ENCODE results near the gene SCNN1A.
A peak's percentile ranks its signal among the peaks of the same experiment; 100 is the strongest.
"Not testable (repeated sequence)": the region's sequence is repeated elsewhere in the genome, so short reads cannot be mapped to it uniquely, and the experiment has no call there.

Gene SCNN1A

DNA sequence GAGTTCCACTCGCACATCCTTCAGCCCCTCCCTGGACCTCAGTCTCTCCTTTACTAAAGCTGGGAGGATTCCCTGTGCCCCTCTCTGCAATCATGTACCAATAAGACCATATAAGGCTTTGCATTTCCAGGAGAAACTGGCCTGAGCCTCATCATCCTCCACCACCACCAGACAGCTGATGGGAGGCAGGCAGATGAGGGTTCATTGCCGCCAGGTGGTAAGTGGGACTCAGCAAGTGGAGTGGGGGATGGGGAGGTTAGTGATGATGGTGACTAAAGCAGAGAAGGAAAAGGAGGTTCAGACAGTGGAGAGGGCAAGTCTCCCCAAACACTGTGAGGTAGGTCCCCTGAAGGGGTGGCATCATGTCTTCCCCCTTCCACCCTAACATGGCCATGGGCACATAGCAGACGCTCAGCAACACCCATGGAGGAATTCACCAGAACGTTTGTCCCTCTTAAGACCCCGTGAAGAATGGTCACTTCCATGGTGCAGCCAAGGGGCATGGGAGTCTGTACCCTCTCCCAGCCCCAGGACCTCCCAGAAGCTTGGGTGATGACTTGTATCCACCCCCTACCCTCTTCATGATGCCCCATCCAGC is 29.0 kb downstream of the SCNN1A start:
- no peak for DNase-seq

DNA sequence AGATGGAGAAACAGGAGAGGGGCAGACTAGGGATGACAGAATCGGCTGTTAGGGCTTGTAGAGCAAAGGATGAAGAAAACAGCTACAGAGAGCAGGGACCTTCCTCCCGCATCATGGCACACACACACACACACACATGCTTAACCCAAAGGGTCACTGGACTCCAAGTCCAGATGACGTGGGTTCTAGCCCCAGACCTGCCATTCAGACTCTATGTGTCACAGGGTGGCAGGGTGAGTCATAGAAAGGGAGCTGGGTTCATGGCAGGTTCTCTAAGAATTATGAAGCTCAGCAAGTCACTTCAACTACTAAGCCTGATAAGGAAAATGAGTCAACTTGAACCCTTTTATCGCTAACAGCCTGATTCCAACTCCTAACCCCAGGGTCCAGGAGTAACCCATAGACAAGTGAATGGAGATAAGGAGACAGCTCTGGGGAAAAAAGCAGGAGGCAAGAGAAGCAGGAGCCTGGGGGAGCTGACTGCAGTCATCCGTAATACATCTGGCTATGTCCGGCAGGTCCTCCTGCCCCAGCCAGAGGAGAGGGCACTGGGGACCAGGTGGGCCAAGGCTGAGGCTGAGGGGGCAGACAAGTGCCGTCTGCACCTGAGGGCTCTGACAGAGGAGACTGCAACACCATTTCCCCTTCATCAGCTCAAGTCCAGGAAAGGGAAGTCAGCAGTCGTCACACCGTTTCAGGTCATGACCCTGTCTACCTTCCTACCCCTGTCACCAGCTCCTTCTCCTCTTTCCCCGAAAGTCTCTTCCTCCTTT is 29.9 kb downstream of the SCNN1A start:
- peak; percentile 63 for DNase-seq

DNA sequence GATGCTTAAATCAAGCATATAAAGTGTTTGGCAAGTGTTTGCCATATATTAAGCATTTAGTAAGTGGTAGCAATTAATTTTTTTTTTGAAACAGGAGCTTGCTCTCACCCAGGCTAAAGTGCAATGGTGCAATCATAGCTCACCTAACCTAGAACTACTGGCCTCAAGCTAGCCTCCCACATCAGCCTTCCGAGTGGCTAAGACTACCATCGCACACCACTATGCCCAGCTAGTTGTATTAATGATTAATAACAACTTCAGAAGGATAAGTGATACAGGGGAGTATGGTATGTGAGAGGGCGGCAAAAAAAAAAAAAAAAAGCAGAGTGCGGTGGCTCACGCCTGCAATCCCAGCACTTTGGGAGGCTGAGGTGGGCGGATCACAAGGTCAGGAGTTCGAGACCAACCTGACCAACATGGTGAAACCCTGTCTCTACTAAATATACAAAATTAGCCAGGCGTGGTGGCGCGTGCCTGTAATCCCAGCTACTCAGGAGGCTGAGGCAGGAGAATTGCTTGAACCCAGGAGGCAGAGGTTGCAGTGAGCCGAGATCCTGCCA is 31.2 kb downstream of the SCNN1A start:
- DNase-seq, result not testable (repeated sequence)

DNA sequence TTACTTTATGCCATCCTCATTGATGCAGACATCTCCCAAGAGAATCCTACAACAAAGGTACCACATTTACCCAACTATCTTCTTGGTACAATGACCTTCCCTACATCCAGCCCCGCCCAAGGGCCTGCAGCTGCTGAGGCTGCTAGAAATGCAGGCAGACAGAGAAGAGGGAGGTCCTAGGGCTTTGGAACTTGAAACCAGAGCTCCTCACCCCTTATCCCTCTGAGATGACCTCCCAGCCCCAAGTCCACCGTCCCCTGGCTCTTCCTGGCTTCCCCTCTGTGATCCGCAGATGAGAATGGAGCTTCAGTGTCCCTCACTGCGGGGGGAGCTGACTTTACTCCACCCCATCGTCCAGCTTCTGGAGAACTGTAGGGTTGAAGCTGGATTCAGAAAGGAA is 31.8 kb downstream of the SCNN1A start:
- DNase-seq, result no peak

DNA sequence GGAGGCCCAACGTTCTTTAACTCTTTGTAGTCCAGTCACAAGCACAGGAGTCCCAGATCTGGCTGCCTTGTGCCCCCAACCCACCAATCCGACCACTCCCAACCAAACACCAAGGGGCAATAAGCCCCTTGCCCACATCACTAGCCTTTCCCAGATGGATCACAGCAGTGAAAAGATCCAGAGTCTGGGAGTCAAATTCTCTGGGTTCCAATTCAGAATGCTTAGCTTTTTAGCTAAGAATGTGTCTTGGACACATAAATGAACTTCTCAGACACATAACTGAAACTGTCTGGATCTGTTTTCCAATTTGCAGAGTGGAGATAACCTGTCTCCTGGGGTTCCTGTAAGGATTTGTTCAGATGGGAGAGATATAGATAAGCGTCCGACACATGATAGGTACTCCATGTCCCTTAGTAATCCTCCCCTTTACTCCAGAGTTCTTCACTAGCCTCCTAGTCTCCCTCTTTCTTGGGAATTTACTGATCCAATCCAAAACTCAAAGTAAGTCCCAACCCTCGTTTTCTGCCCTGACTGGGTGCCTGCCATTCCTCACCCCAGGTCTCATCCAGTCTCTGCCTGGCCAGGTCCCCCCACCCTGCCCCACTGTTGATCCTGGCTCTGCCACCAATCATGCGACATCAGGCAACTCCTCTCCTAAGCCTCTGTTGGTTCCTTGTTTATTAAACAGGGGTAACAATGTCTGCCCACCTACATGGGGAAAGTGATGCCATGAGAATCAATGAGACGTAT is 33.0 kb downstream of the SCNN1A start:
- no peak for DNase-seq

DNA sequence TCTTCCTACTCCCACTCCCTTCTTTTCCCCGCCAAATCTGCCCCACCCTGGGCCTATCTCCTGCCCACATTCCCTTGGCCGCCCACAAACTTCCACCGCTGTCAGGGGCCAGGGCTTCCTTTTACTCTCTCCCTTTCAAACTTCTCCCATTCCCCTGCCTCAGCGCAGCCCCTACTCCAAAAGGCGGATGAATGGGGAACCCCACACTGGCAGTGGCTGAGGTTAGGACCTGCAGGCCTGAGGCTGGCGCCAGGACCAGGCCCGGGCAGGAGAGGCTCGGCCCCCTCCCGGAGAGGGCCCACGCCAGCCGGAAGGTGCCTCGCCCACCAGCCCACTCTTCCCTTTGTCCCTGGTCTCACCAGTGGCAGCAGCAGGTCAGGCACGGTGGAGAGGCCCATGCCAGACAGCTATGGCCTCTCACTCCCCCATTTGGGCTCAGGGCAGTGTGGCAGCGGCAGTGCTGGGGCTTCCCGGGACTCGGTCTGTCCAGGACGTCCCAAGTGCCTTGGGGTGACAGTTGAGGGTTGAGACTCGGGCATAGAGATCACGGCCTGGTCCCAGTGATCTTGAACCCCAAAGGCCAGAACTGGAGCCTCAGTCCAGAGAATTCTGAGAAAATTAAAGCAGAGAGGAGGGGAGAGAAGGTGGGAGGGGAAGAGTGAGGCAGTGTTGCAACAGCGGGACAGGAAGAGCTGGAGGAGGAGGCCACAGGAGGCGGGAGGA is 33.8 kb downstream of the SCNN1A start, which contains the start of gene TNFRSF1A:
TSS of gene TNFRSF1A (minus strand) at position 660 of the 723 bp plus-strand sequence. CDS start at position 398, 262 bp downstream.
- DNase-seq, result peak; percentile 70

DNA sequence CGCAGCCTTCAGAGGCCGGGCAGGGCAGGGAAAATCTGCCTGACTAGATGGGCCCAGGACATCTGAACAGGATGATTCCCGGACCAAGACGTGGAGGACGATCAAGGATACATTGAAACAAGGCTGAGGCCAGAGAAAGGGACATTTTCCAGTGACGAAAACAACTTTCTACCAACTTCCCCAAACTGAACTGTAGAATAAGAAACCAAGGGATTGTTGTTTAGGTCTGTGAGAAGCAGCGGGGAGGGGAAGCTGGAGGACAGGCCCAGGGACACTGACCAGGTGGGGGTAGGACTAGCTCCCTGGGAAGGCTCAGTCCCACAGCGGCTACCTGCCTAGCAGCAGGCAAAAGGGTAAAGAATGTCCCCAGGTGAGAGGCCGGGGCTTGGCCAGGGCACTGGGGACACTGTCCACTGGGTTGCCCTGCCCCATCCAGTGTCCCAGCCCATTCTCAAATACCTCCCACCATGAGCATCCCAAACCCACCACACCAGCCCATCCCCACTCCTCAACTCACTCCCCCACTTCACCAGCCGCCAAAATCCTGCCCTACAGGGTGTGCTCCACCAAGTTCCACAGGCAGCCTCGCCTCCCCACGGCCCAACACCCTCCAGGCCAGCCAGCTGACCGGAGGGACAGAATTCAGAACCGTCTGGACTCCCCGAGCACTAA is 34.5 kb downstream of the SCNN1A start:
- DNase-seq, result no peak

DNA sequence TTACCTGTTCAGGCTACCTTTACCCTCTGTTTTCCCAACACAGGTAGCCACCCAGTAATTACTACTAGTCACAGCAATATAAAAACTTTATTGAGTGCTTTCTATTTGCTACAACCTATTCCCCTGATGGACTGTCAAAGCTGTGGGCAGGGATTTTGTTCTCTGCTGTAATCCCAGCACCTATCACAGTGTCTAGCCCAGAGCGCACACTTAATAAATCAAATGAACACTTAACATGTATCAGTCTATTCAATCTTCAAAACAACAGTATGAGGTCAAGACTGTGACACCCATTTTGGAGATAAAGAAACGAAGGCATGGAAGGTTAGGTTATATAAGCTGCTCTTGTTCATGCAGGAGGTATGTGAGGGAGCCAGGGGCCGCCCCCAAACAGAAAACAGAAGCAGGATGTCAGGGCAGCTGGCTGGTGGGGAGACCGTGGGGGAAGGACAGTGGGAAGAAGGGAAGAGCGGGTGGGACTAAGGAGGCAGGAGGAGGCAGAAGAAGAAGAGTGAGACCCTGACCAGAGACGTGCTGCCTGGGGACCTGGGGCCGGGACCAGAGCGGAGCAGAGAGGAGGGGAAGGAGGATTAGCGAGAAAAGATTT is 35.2 kb downstream of the SCNN1A start:
- peak; percentile 53 for DNase-seq

DNA sequence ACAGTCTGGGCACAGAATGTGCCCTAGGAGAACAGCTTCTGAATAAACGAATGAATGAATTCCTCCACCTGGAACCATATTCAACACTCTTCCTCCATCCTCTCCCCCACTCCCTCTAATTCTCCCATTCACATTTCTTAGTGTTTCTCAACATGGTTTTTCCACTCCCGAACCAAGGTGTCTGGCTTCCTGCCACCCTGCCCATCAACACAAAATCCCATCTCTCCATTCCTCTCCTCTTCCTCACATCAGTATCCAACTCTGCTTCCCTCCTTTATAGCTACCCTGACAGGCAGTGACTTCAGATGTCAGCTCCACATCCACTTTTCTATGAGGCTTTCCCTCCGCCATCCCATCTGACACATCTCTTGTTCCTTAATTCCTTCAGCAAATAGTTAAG is 36.4 kb downstream of the SCNN1A start:
- no peak for DNase-seq

DNA sequence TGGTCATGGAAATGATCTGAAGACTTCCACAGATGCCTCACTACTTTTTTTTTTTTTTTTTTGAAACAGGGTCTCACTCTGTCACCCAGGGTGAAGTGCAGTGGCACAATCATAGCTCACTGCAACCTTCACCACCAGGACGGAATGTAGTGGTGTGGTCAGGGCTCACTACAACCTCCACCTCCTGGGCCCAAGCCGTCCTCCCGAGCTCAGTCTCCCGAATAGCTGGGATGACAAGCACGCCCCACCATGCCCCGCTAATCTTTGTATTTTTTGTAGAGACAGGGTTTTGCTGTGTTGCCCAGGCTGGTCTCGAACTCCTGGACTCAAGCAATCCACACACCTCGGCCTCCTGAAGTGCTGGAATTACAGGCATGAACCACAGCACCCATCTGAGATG is 36.8 kb downstream of the SCNN1A start:
- not testable (repeated sequence) for DNase-seq

DNA sequence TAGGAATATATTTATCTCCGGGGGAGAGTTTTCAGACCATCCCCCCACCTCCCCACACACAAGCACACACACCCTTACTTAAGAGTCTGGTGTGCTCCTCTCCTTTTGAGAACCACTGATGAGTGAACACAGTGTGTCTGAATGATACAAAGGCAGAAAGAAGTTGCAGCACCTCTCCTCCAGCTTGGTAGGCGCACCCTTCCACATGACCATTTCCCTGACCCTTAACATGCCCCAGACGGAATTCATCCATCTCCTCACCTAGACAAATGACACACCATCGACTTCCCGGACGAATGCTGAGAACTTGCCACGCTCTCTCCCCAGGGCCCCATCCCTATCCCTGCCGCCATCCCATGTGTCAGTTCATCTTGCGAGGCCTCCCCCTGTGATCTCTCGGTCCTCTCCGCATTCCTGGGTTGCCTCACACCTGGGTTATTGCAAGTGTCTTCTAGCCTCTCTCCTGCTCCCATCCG is 37.4 kb downstream of the SCNN1A start:
- DNase-seq, result peak; percentile 32

DNA sequence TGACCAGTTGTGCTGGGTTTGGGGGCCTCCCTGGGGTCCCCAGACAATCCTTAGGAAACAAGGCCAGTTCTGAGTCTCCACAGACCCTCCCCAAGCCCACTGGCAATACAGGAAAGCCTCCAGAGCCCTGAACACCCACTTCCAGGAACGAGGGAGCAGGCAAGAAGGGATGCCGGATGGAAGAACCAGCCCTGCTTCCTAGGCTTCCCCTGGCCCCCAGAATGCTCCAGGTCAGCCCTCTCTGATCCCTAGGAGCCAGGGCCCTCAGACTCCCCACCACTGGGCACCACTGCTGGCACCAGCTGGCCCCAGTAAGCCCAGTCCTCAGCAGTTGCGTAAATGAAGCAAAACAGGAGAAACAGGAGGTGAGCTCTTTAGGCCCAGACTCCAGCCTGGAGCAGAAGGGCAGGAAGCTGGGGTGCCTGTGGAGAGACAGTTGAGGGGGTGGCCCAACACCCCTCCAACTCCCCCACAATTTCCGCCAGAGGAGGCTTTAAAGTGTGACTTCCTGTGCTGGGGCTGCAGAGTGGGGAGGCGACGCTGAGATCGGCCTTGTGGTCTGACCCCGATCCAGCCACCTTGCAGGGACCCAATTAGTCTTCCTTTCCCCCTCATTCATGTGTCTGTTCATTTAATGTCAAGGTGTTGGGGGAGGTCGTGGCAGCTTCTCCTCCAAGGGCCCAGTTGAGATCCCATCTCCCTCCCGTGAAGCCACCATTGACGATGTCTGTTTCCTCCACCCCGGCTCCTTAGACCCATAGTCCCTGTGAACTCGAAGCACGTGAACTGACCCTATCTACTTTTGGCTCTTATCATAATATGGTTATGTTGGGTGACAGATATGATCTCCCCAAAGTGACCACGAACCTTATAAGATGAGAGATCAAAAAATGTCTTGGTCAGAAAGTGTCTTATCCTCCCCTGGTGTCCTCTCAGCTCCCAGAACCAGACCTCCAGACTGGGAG is 38.2 kb downstream of the SCNN1A start:
- peak; percentile 75 for DNase-seq

DNA sequence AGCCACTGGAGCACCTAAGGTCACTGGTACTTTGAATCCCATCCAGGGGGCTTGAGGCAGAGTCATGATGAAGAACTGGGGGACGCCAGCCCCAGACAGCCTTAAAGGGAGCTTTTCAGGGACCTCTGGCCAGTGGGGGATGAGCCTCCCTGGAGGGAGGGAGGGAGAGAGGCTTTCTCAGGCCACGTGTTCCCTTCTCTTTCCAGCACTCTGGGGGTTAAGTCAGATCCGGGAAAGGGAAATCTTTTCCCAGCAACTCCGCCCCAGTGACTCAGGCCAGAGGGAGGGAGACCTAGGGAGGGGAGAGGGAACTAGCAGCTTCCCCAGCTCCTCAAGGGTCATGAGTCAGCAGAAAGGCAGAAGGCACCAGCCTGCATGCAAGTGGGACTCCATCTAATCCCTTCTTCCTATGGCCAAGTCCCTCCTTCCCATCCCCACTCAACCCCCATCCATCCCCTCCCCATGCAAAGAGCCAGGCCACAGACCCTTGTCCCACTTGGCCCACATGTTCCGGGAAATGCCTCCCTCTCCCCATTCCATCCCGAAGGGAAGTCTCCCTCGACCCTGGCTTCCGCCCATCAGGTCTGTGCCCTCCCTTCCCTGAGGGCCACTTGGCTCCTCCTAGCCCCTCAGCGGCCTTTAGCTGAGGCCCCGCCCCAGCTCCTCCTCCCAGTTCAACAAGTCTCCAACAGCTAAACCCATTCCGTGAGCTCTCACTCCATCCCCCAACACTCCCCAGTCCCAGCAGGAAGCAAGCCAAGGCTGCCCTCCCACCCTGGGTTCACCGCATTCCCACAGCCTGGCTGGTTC is 39.1 kb downstream of the SCNN1A start:
- peak; percentile 65 for DNase-seq

DNA sequence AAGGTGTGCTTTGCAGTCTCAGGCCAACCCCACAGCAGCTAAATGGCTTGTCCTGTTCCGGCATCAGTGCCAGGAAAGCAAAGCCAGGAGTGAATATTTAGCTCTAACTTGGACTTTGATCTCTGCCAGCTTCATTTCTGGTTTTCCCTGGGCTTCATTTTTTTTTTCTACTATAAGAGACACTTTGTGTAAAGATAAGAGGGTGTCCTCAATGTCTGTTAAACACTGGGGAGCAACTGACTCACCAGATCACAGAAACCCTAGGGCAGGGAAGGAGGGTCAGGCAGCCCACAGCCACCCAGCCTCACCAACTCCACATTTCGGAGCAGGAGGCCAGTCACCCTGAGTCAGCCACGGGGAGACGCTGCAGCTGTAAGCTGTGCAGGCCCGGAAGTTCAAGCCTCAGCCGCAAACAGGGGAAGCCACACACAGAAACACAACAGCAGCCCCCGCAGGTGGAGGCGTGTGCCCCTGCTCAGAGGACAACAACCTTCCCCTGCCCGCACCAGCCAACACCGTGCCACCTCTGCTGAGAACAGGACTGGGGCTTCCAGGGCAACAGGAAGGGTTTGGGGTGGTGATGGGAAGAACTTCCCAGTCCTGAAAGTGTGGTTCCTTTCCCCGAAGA is 39.8 kb downstream of the SCNN1A start:
- peak; percentile 91 for DNase-seq

DNA sequence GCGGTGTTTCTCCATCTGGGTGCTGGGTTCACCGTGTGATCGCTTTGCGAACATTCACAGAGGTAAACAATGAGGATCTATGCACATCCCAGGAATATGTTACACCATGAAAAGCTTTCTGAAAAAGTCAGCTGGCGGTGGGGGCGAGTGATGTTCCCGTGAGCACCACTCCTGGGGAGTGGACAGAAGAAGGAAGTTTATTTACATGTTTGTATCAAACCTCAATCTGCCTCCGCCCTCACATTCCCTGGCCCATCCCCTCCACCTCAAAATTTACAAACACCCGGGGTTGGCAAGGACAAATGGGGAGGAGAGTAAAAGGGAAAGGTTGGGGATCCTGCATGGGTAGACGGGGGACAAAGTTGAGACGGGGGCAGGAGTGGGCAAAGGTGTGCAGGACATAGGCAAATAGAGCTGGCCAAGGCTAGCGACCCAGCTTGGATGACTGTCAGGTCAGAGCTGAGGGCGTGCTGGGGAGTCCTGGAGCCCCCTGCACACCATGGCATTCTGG is 40.4 kb downstream of the SCNN1A start:
- DNase-seq, result no peak

DNA sequence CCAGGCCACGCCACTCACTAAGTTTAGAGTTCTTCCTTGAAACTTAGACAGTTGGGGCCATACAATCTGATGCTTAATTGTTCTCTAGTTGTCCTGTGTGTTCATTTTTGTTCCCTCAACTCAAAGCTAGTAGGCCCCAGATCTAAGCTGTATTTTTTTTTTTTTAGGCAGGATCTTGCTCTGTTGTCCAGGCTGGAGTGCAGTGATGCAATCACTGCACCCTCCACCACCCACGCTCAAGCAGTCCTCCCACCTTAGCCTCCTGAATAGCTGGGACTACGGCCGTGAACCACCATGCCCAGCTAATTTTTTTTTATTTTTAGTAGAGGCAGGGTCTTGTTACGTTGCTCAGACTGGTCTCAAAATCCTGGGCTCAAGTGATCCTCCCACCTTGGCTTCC is 41.0 kb downstream of the SCNN1A start:
- no peak for DNase-seq

DNA sequence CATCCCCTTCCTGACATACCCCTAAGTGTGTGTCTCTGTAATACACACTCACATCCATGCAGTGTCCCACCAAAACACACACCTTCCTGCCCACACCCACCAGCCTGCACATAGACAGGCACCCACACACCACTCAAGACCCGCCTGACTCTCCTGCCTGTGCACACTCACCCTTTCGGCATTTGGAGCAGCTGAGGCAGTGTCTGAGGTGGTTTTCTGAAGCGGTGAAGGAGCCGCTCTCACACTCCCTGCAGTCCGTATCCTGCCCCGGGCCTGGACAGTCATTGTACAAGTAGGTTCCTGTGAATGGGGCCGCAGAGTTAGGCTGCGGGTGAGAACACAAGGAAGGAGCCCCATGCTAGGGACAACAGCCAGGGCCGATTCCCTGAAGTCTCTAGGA is 41.8 kb downstream of the SCNN1A start:
- DNase-seq, result peak; percentile 42

DNA sequence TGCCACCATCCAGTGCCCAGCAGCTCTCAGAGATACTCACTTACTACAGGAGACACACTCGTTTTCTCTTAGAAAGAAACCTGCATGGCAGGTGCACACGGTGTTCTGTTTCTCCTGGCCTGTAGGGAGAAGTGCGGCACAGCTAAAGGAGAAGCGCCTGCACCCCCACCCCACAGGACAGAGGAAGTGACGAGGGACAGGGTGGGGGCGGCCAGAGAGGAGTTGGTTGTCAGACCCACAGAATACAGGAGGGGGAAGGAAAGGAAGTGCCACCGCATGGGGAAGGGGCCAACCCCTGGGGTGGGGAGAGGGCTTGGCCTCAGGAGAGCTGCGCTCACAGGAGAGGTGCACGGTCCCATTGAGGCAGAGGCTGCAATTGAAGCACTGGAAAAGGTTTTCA is 42.3 kb downstream of the SCNN1A start:
- DNase-seq, result peak; percentile 43

DNA sequence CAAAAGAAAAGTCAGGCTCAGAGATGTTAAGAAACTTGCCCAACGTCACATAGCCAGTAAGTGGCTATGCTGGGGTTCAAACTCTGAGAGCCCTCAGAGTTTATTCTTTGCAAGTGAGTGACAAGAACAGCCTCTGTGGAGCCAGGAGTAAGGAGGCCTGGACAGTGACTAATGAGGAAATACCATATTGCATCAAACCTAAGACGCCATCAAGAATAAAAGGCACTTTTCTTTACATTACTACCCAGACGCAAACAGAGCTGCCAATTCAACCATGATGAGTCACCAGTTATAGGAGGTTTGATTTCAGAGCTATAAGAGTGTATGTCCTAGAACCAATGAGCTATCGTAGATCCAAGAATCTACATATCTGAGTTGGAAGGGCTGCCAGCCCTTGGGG is 42.9 kb downstream of the SCNN1A start:
- DNase-seq, result no peak

Data from CD4-positive, alpha-beta T cell treated with Interleukin-17A for 4 hours (primary cell).